ENCODE measurements around the gene THSD4. TPM values are rescaled to one million over a fixed set of nuclear protein-coding genes. Genes with fewer than 3 reads are reported as not detected.
A peak's percentile ranks its signal among the peaks of the same experiment; 100 is the strongest.

Gene THSD4
- total and polyA plus RNA-seq, 4 donors, result 6.0 to 42.4 (median 18.5) TPM

- no peaks in the 10 kb centered on the region for H3K9me3 ChIP-seq (ENCODE audit: control insufficient read depth in 4 of 4, insufficient read depth in 3 of 4, low read length in 3 of 4)
- 94 to 100% methylated on average over 2 of the region's 2 CpGs for WGBS, 2 donors
- ATAC-seq (ENCODE audit: insufficient read depth, low FRiP score) (no peak), DNase-seq (no peak)
- no peak overlapping the region for H3K4me3 ChIP-seq
- H3K36me3 ChIP-seq (ENCODE audit: control insufficient read depth in 4 of 4, insufficient read depth in 4 of 4, low read length in 4 of 4), result no peaks in the 10 kb centered on the region
- H3K27ac ChIP-seq (ENCODE audit: low read depth in 1 of 2, low read length in 1 of 2), result peak overlapping the region in 1 of 2 donors; percentile 4
- TF ChIP-seq CTCF (IDR thresholded peaks at IDR 0.05; ENCODE audit: control extremely low read depth, extremely low read depth), result no peak
- H3K9ac ChIP-seq (ENCODE audit: insufficient read depth in 1 of 2, low read length in 2 of 2), result no peak overlapping the region
- peaks cover 8 to 66% (median 18%) of the 10 kb centered on the region in 5 donors for H3K4me1 ChIP-seq (ENCODE audit: control insufficient read depth in 5 of 5, insufficient read depth in 5 of 5, low read length in 5 of 5)
- no peaks in the 10 kb centered on the region for H3K27me3 ChIP-seq (ENCODE audit: control insufficient read depth in 3 of 3, insufficient read depth in 3 of 3, low read length in 2 of 3)
Measured at GRCh38 chr15:71334434-71334833, 219.2 kb downstream of the THSD4 start.

GRCh38 chr15:71334873-71335272 is 219.6 kb downstream of the THSD4 start:
- H3K4me3 ChIP-seq, result no peak overlapping the region

GRCh38 chr15:71335591-71335990 is 220.3 kb downstream of the THSD4 start:
- no peaks in the 10 kb centered on the region for H3K9me3 ChIP-seq (ENCODE audit: control insufficient read depth in 4 of 4, insufficient read depth in 3 of 4, low read length in 3 of 4)
- DNase-seq, result peak in 2 of 3 donors; percentile 68 to 76
- peaks cover 6 to 57% (median 11%) of the 10 kb centered on the region in 5 donors for H3K4me1 ChIP-seq (ENCODE audit: control insufficient read depth in 5 of 5, insufficient read depth in 5 of 5, low read length in 5 of 5)
- H3K9ac ChIP-seq (ENCODE audit: insufficient read depth in 1 of 2, low read length in 2 of 2), result no peak overlapping the region
- H3K27me3 ChIP-seq (ENCODE audit: control insufficient read depth in 3 of 3, insufficient read depth in 3 of 3, low read length in 2 of 3), result no peaks in the 10 kb centered on the region
- 70 to 76% methylated on average over 3 of the region's 3 CpGs for WGBS, 2 donors
- no peak for TF ChIP-seq CTCF (IDR thresholded peaks at IDR 0.05; ENCODE audit: control extremely low read depth, extremely low read depth)
- no peak for ATAC-seq (ENCODE audit: insufficient read depth, low FRiP score)
- no peak overlapping the region for H3K27ac ChIP-seq (ENCODE audit: low read depth in 1 of 2, low read length in 1 of 2)
- no peak overlapping the region for H3K4me3 ChIP-seq
- H3K36me3 ChIP-seq (ENCODE audit: control insufficient read depth in 4 of 4, insufficient read depth in 4 of 4, low read length in 4 of 4), result no peaks in the 10 kb centered on the region

More at GRCh38 chr15:71334873-71335272, 219.6 kb downstream of the THSD4 start:
- no peak for TF ChIP-seq CTCF (IDR thresholded peaks at IDR 0.05; ENCODE audit: control extremely low read depth, extremely low read depth)
- Histone ChIP-seq H3K9me3 (ENCODE audit: control insufficient read depth in 4 of 4, insufficient read depth in 3 of 4, low read length in 3 of 4) (no peaks in the 10 kb centered on the region), H3K9ac (ENCODE audit: insufficient read depth in 1 of 2, low read length in 2 of 2) (no peak overlapping the region), H3K27ac (ENCODE audit: low read depth in 1 of 2, low read length in 1 of 2) (peak overlapping the region in 1 of 2 donors; percentile 4), H3K4me1 (ENCODE audit: control insufficient read depth in 5 of 5, insufficient read depth in 5 of 5, low read length in 5 of 5) (peaks cover 7 to 61% (median 18%) of the 10 kb centered on the region in 5 donors), H3K36me3 (ENCODE audit: control insufficient read depth in 4 of 4, insufficient read depth in 4 of 4, low read length in 4 of 4) (no peaks in the 10 kb centered on the region), H3K27me3 (ENCODE audit: control insufficient read depth in 3 of 3, insufficient read depth in 3 of 3, low read length in 2 of 3) (no peaks in the 10 kb centered on the region)
- WGBS, 2 donors, result 72 to 79% methylated on average over 3 of the region's 3 CpGs
- DNase-seq (no peak), ATAC-seq (ENCODE audit: insufficient read depth, low FRiP score) (no peak)

GRCh38 chr15:71336671-71337070 is 221.4 kb downstream of the THSD4 start:
- ATAC-seq (ENCODE audit: insufficient read depth, low FRiP score), result no peak

More at GRCh38 chr15:71336671-71337070, 221.4 kb downstream of the THSD4 start:
- no peaks in the 10 kb centered on the region for H3K36me3 ChIP-seq (ENCODE audit: control insufficient read depth in 4 of 4, insufficient read depth in 4 of 4, low read length in 4 of 4)
- DNase-seq, result no peak
- WGBS, 2 donors, result 70 to 71% methylated on average over 3 of the region's 3 CpGs
- H3K9me3 ChIP-seq (ENCODE audit: control insufficient read depth in 4 of 4, insufficient read depth in 3 of 4, low read length in 3 of 4), result no peaks in the 10 kb centered on the region
- TF ChIP-seq CTCF (IDR thresholded peaks at IDR 0.05; ENCODE audit: control extremely low read depth, extremely low read depth), result no peak
- H3K4me3 ChIP-seq, result no peak overlapping the region
- peaks cover 5 to 46% (median 11%) of the 10 kb centered on the region in 5 donors for H3K4me1 ChIP-seq (ENCODE audit: control insufficient read depth in 5 of 5, insufficient read depth in 5 of 5, low read length in 5 of 5)
- no peaks in the 10 kb centered on the region for H3K27me3 ChIP-seq (ENCODE audit: control insufficient read depth in 3 of 3, insufficient read depth in 3 of 3, low read length in 2 of 3)
- no peak overlapping the region for H3K9ac ChIP-seq (ENCODE audit: insufficient read depth in 1 of 2, low read length in 2 of 2)
- peak overlapping the region in 1 of 2 donors; percentile 64 for H3K27ac ChIP-seq (ENCODE audit: low read depth in 1 of 2, low read length in 1 of 2)

All from lung (tissue), 12 donors.